Kidney (tissue), 14 donors: Measurements from ENCODE around the gene ITGA2. TPM values are rescaled to one million over a fixed set of nuclear protein-coding genes. Genes with fewer than 3 reads are reported as not detected.

Experiments used
- DNase-seq, 5 donors: peaks; one replicate each; pipeline ENCODE4 v3.0.0-alpha.2; 2013 to 2020
- FAIRE-seq: peaks from 2 replicates; lab custom pipeline; 2012; peaks lifted over from hg19 to GRCh38; lab: Jason Lieb, UNC
- H3K27ac ChIP-seq, 2 donors: one replicate each; pipeline ENCODE4 v1.7.0; 2013; ENCODE audit warnings: low read depth in 2 of 2, low read length in 2 of 2, inconsistent platforms in 1 of 2
- H3K27me3 ChIP-seq: one replicate; pipeline ENCODE4 v1.7.1; 2013; ENCODE audit warnings: low read length, inconsistent platforms; ENCODE audit not compliant: control insufficient read depth, insufficient read depth
- H3K36me3 ChIP-seq, 3 donors: one replicate each; pipeline versions ENCODE4 v1.7.0 to v1.7.1; 2013; ENCODE audit warnings: low read length in 3 of 3, control low read depth in 1 of 3, inconsistent platforms in 1 of 3; ENCODE audit not compliant: insufficient read depth in 3 of 3, control insufficient read depth in 2 of 3
- H3K4me1 ChIP-seq, 3 donors: one replicate each; pipeline versions ENCODE4 v1.7.0 to v1.7.1; 2013; ENCODE audit warnings: low read length in 3 of 3, inconsistent platforms in 1 of 3, low read depth in 1 of 3; ENCODE audit not compliant: control insufficient read depth in 2 of 3, insufficient read depth in 2 of 3
- H3K4me3 ChIP-seq, 3 donors: one replicate each; pipeline versions ENCODE4 v1.7.0 to v1.8.1; 2013; ENCODE audit warnings: low read length in 3 of 3, control low read depth in 1 of 3, inconsistent platforms in 1 of 3
- H3K9ac ChIP-seq, 3 donors: one replicate each; pipeline versions ENCODE4 v1.7.0 to v1.7.1; 2013; ENCODE audit warnings: low read length in 3 of 3, control low read depth in 1 of 3, inconsistent platforms in 1 of 3
- H3K9me3 ChIP-seq, 3 donors: one replicate each; pipeline versions ENCODE4 v1.7.0 to v1.7.1; 2013; ENCODE audit warnings: low read length in 3 of 3, control low read depth in 1 of 3, inconsistent platforms in 1 of 3; ENCODE audit not compliant: control insufficient read depth in 2 of 3, insufficient read depth in 1 of 3
- CTCF ChIP-seq: IDR thresholded peaks from 3 replicates; pipeline ENCODE4 v1.5.1; 2012; ENCODE audit warnings: mild to moderate bottlenecking, moderate library complexity, borderline replicate concordance; ENCODE audit not compliant: insufficient read depth; ENCODE audit errors: extremely low read depth
- intact Hi-C: fragments of 100-400 bp; cut with DNase I; formaldehyde crosslinking; loops from one replicate; pipeline ENCODE4 v1.11.1; 2022
- polyA plus RNA-seq: library from polyadenylated mRNA; stranded (reverse); fragments of 350-450 nt; fragmentation: Illumina TruSeq; extraction: RNeasy Lipid Tissue Mini Kit (QIAGEN cat#74804); gene quantifications from one replicate; pipeline ENCODE4 v1.2.3, GENCODE V29; 2014; ENCODE audit warnings: low read depth, low replicate concordance; ENCODE audit not compliant: insufficient read depth
- total RNA-seq: library from RNA; stranded (reverse); fragmentation: NEBNext Ultra II Directional; extraction: Animal tissue kit (Norgen Biotek cat#: 25700); gene quantifications from one replicate; pipeline ENCODE4 v1.2.1, GENCODE V29; 2021
- donor health status: control.
- donor health status: control.
- donor health status: control.
- donor health status: control.
- donor health status: control.
- donor health status: DM: yes; HTN: yes; CAD: no.
- donor health status: Normal renal cell carcinoma (clear cell type).

The ITGA2 gene
- total and polyA plus RNA-seq, 2 donors from 2014 or later = 4.9 to 44.5 TPM

- Histone ChIP-seq H3K4me3 (no peak overlapping the region), H3K4me1 (peaks cover 0 to 18% (median 8%) of the 10 kb centered on the region in 3 donors), H3K9me3 (no peaks in the 10 kb centered on the region), H3K36me3 (peaks cover 0 to 2% (median 0%) of the 10 kb centered on the region in 3 donors), H3K9ac (no peak overlapping the region), H3K27me3 (no peaks in the 10 kb centered on the region), H3K27ac (peak overlapping the region in 1 of 2 donors; percentile 20)
- no peak for TF ChIP-seq CTCF
- DNase-seq (no peak), FAIRE-seq (no peak)
- intact Hi-C loops = no loop called here
These were observed 41.7 kb downstream of the ITGA2 start for GRCh38 chr5:53030893-53031292.

GRCh38 chr5:53031695-53032096 is 42.5 kb downstream of the ITGA2 start:
- TF ChIP-seq CTCF = no peak
- intact Hi-C loops = no loop called here
- Histone ChIP-seq H3K27me3 (no peaks in the 10 kb centered on the region), H3K9me3 (no peaks in the 10 kb centered on the region), H3K27ac (peak overlapping the region; percentile 40 to 63), H3K4me1 (peaks cover 0 to 18% (median 8%) of the 10 kb centered on the region in 3 donors), H3K36me3 (peaks cover 0 to 2% (median 0%) of the 10 kb centered on the region in 3 donors), H3K4me3 (no peak overlapping the region), H3K9ac (no peak overlapping the region)
- FAIRE-seq (peak; percentile 50), DNase-seq (no peak)

GRCh38 chr5:53032188-53032587 is 43.0 kb downstream of the ITGA2 start:
- intact Hi-C loops = no loop called here
- DNase-seq = no peak
- peaks cover 0 to 2% (median 0%) of the 10 kb centered on the region in 3 donors for H3K36me3 ChIP-seq
- H3K9me3 ChIP-seq = no peaks in the 10 kb centered on the region
- no peak for FAIRE-seq
- H3K9ac ChIP-seq = no peak overlapping the region
- H3K27me3 ChIP-seq = no peaks in the 10 kb centered on the region
- H3K4me3 ChIP-seq = no peak overlapping the region
- H3K27ac ChIP-seq = no peak overlapping the region
- peaks cover 0 to 22% (median 8%) of the 10 kb centered on the region in 3 donors for H3K4me1 ChIP-seq
- no peak for TF ChIP-seq CTCF

- DNase-seq = no peak
- no peaks in the 10 kb centered on the region for H3K36me3 ChIP-seq
- H3K4me1 ChIP-seq = peaks cover 0 to 25% (median 11%) of the 10 kb centered on the region in 3 donors
- no peak overlapping the region for H3K4me3 ChIP-seq
- no peak overlapping the region for H3K27ac ChIP-seq
- H3K9me3 ChIP-seq = no peaks in the 10 kb centered on the region
- no peak for TF ChIP-seq CTCF
- H3K27me3 ChIP-seq = no peaks in the 10 kb centered on the region
- no peak overlapping the region for H3K9ac ChIP-seq
- FAIRE-seq = no peak
- intact Hi-C loops = no loop called here
These were observed 45.7 kb downstream of the ITGA2 start for GRCh38 chr5:53034832-53035231.
